ENCODE measurements around the gene RHBDD1.

Gene RHBDD1

GRCh38 chr2:226993171-226993570, 157.3 kb downstream of the RHBDD1 start:
- no peak for FAIRE-seq
- no peak for TF ChIP-seq CTCF (IDR thresholded peaks at IDR 0.05; ENCODE audit: insufficient read depth, missing control alignments)
- DNase-seq (ENCODE audit: insufficient read length, low spot score), result no peak

- FAIRE-seq (no peak), DNase-seq (ENCODE audit: insufficient read length, low spot score) (no peak)
- no peak for TF ChIP-seq CTCF (IDR thresholded peaks at IDR 0.05; ENCODE audit: insufficient read depth, missing control alignments)
These were observed 158.9 kb downstream of the RHBDD1 start for GRCh38 chr2:226994775-226995174.

- DNase-seq (ENCODE audit: insufficient read length, low spot score) (no peak), FAIRE-seq (no peak)
- no peak for TF ChIP-seq CTCF (IDR thresholded peaks at IDR 0.05; ENCODE audit: insufficient read depth, missing control alignments)
These were observed 159.8 kb downstream of the RHBDD1 start for GRCh38 chr2:226995625-226996041.

- TF ChIP-seq CTCF (IDR thresholded peaks at IDR 0.05; ENCODE audit: insufficient read depth, missing control alignments), result no peak
- FAIRE-seq, result no peak
- DNase-seq (ENCODE audit: insufficient read length, low spot score), result no peak
These were observed 163.8 kb downstream of the RHBDD1 start for GRCh38 chr2:226999661-227000060.

- DNase-seq (ENCODE audit: insufficient read length, low spot score) (no peak), FAIRE-seq (no peak)
- no peak for TF ChIP-seq CTCF (IDR thresholded peaks at IDR 0.05; ENCODE audit: insufficient read depth, missing control alignments)
These were observed 164.3 kb downstream of the RHBDD1 start for GRCh38 chr2:227000123-227000522.

GRCh38 chr2:227004482-227004881, 168.6 kb downstream of the RHBDD1 start:
- FAIRE-seq (no peak), DNase-seq (ENCODE audit: insufficient read length, low spot score) (no peak)
- no peak for TF ChIP-seq CTCF (IDR thresholded peaks at IDR 0.05; ENCODE audit: insufficient read depth, missing control alignments)

- DNase-seq (ENCODE audit: insufficient read length, low spot score) (no peak), FAIRE-seq (no peak)
- TF ChIP-seq CTCF (IDR thresholded peaks at IDR 0.05; ENCODE audit: insufficient read depth, missing control alignments), result no peak
These were observed 170.5 kb downstream of the RHBDD1 start for GRCh38 chr2:227006189-227006897.
